OCI-LY3 (cell line): ENCODE results near the gene VPS35.

Experiments
- H2AFZ ChIP-seq: fragments of 200-600, 300-600 bp; shearing (Covaris generic); 2 replicates; pipeline ENCODE4 v1.6.0; 2014; ENCODE audit warnings: antibody characterized with exemption, low read depth, low read length
- H3K27ac ChIP-seq: fragments of 200-600, 300-600 bp; sonication (generic); 2 replicates; pipeline ENCODE4 v1.5.1; 2014; ENCODE audit warnings: mild to moderate bottlenecking, low read length, moderate library complexity, mixed read lengths
- H3K27me3 ChIP-seq: fragments of 200-600, 300-600 bp; sonication (generic); 2 replicates; pipeline ENCODE4 v1.6.1; 2014; ENCODE audit warnings: low read depth, low read length, mixed read lengths
- H3K36me3 ChIP-seq: fragments of 200-600, 300-600 bp; sonication (generic); replicated peaks from 2 replicates; pipeline ENCODE3; 2014; ENCODE audit warnings: low read depth, low read length, mixed read lengths
- H3K4me1 ChIP-seq: fragments of 300-600, 200-600 bp; sonication (generic); 2 replicates; pipeline ENCODE4 v1.6.1; 2014; ENCODE audit warnings: low read length, mixed read lengths
- H3K4me2 ChIP-seq: fragments of 200-600, 300-600 bp; sonication (generic); 2 replicates; pipeline ENCODE4 v1.6.1; 2014; ENCODE audit warnings: low read length, mixed read lengths
- H3K4me3 ChIP-seq: fragments of 300-600, 200-600 bp; sonication (generic); 2 replicates; pipeline ENCODE4 v1.5.1; 2014; ENCODE audit warnings: antibody characterized with exemption, mild to moderate bottlenecking, low read length, moderate library complexity
- H3K79me2 ChIP-seq: fragments of 300-600, 200-600 bp; shearing (Covaris generic); 2 replicates; pipeline ENCODE4 v1.6.1; 2014; ENCODE audit warnings: mild to moderate bottlenecking, low read length, mixed read lengths
- H3K9ac ChIP-seq: fragments of 300-600, 200-600 bp; shearing (Covaris generic); 2 replicates; pipeline ENCODE4 v1.6.0; 2014; ENCODE audit warnings: mild to moderate bottlenecking, low read length, moderate library complexity
- H3K9me3 ChIP-seq: fragments of 200-600, 300-600 bp; shearing (Covaris generic); 2 replicates; pipeline ENCODE4 v1.6.1; 2014; ENCODE audit warnings: low read length, mixed read lengths; ENCODE audit not compliant: insufficient read depth
- H4K20me1 ChIP-seq: fragments of 200-600, 300-600 bp; sonication (generic); 2 replicates; pipeline ENCODE4 v1.6.1; 2016; ENCODE audit warnings: low read length, mixed read lengths; ENCODE audit not compliant: insufficient read depth
- EZH2phosphoT487 ChIP-seq: fragments of 200-600 bp; shearing (Covaris generic); IDR thresholded peaks from 2 replicates; pipeline ENCODE4 v1.6.1; 2018; ENCODE audit warnings: antibody characterized with exemption, mixed run types, low read depth
- TF ChIP-seq, protein P1 (sequence below): fragments of 200-600, 300-600 bp; sonication (generic); IDR thresholded peaks from 2 replicates; pipeline ENCODE4 v1.5.1; 2014; ENCODE audit warnings: antibody characterized with exemption, low read length, low read depth

The VPS35 gene

DNA sequence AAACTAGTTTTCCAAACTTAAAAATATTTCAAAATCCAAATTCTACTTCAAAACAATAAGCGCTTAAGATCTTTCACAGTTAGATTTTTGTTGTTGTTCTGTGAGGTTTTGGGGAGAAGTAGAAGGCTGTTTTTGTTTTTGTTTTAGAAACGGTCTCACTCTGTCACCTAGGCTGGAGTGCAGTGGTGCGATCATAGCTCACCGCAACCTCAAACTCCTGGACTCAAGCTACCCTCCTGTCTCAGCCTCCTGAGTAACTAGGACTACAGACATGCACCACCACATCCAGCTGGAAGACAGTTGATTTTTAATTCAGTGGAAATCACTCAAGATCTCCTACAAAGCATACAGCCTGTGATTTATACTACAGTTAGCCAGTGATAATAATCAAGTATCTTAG lies 70.5 kb downstream of the VPS35 start:
- Histone ChIP-seq H3K27me3 (no peaks in the 10 kb centered on the region), H3K4me1 (peaks cover 10% of the 10 kb centered on the region), H3K9me3 (no peaks in the 10 kb centered on the region), H3K27ac (no peak overlapping the region), H3K79me2 (peaks cover 63% of the 10 kb centered on the region), H2AFZ (no peak overlapping the region), H3K9ac (no peak overlapping the region), H3K4me3 (no peak overlapping the region), H3K36me3 (peaks cover 47% of the 10 kb centered on the region), H4K20me1 (0 out of 2 replicates have a peak, but pooled peaks cover 9% of the 10 kb centered on the region), H3K4me2 (no peak overlapping the region)
- TF ChIP-seq, protein P1, sequence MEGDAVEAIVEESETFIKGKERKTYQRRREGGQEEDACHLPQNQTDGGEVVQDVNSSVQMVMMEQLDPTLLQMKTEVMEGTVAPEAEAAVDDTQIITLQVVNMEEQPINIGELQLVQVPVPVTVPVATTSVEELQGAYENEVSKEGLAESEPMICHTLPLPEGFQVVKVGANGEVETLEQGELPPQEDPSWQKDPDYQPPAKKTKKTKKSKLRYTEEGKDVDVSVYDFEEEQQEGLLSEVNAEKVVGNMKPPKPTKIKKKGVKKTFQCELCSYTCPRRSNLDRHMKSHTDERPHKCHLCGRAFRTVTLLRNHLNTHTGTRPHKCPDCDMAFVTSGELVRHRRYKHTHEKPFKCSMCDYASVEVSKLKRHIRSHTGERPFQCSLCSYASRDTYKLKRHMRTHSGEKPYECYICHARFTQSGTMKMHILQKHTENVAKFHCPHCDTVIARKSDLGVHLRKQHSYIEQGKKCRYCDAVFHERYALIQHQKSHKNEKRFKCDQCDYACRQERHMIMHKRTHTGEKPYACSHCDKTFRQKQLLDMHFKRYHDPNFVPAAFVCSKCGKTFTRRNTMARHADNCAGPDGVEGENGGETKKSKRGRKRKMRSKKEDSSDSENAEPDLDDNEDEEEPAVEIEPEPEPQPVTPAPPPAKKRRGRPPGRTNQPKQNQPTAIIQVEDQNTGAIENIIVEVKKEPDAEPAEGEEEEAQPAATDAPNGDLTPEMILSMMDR: no peak
- no peak for TF ChIP-seq EZH2phosphoT487

DNA sequence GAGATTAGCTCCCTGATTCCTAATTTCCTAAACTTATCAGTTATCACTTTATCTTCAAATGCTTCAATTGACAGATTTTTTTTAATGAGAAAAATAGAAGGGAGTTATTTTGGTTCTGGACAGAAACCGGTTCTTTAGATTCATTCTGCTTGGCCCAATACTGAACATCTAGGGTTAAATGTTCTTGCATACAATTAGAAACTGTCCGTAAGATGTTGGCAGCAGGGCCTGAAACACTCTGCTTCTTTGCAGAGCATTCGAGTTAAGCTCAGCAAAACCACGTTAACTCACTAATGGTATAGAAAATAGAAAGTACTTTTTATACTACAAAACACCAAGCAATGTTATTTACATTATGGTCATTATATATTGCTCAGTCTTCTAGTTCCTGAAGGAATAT lies 75.0 kb downstream of the VPS35 start:
- Histone ChIP-seq H3K79me2 (peaks cover 68% of the 10 kb centered on the region), H3K9ac (no peak overlapping the region), H3K4me3 (no peak overlapping the region), H3K27me3 (no peaks in the 10 kb centered on the region), H3K9me3 (no peaks in the 10 kb centered on the region), H3K4me1 (peaks cover 4% of the 10 kb centered on the region; the same call in 1 of the 2 replicates), H3K36me3 (peaks cover 69% of the 10 kb centered on the region), H2AFZ (no peak overlapping the region), H4K20me1 (peaks cover 11% of the 10 kb centered on the region; the same call in 1 of the 2 replicates), H3K27ac (no peak overlapping the region), H3K4me2 (no peak overlapping the region)
- TF ChIP-seq, protein P1: no peak
- no peak for TF ChIP-seq EZH2phosphoT487

DNA sequence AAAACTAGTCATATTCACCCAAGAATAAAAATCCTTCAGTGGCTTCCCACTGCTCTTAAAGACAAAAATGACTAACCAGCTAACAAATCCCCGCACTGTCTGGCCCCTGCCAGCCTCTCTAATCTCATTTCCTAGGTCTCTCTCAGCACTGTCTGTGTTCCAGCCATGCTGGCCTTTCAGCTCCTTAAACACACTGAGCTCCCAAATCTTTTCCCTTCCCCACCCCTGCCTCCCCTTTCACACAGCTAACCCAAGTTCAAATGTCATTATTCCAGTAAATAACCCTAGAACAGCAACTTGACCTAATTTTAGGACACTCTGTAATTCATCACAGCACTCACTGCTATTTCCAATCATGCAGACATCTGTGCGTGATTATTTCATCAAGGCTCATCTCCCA lies 75.6 kb downstream of the VPS35 start:
- H3K9ac ChIP-seq: no peak overlapping the region
- H3K36me3 ChIP-seq: peaks cover 70% of the 10 kb centered on the region
- peaks cover 4% of the 10 kb centered on the region; the same call in 1 of the 2 replicates for H3K4me1 ChIP-seq
- H4K20me1 ChIP-seq: peaks cover 7% of the 10 kb centered on the region; the same call in 1 of the 2 replicates
- H3K79me2 ChIP-seq: peaks cover 62% of the 10 kb centered on the region
- H3K9me3 ChIP-seq: no peaks in the 10 kb centered on the region
- no peak overlapping the region for H3K27ac ChIP-seq
- H3K4me3 ChIP-seq: no peak overlapping the region
- no peak for TF ChIP-seq EZH2phosphoT487
- TF ChIP-seq, protein P1: no peak
- no peak overlapping the region for H3K4me2 ChIP-seq
- H3K27me3 ChIP-seq: no peaks in the 10 kb centered on the region
- no peak overlapping the region for H2AFZ ChIP-seq

DNA sequence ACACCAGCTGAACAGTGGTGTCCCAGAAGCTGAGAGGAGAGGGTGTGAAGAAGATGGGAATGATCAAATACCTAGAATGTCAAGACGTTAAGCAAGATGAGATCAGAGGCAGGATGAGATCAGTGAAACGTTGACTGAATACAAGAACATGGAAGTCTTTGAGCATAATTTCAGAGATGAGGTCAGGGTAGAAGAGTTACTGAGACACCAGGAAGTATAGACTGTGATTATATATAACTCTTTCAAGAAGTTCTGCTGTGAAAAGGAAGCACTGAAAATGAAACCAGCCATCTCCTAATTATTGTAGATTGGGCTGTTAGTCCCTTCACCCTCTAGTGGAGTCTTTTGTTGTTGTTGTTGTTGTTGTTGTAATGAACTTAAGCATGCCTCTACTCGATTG lies 76.9 kb downstream of the VPS35 start:
- Histone ChIP-seq H3K4me3 (no peak overlapping the region), H3K27me3 (no peaks in the 10 kb centered on the region), H2AFZ (no peak overlapping the region), H4K20me1 (peaks cover 7% of the 10 kb centered on the region; the same call in 1 of the 2 replicates), H3K9me3 (no peaks in the 10 kb centered on the region), H3K9ac (no peak overlapping the region), H3K79me2 (peaks cover 52% of the 10 kb centered on the region), H3K4me2 (no peak overlapping the region), H3K36me3 (peaks cover 73% of the 10 kb centered on the region), H3K4me1 (peaks cover 4% of the 10 kb centered on the region; the same call in 1 of the 2 replicates), H3K27ac (peak overlapping the region; percentile 25; the same call in 1 of the 2 replicates)
- TF ChIP-seq EZH2phosphoT487: no peak
- TF ChIP-seq, protein P1: no peak
